Measurements from ENCODE around the gene AHR.

Gene AHR

GRCh38 chr7:17305387-17306171, 7.1 kb downstream of the AHR start:
- H3K4me3 ChIP-seq (ENCODE audit: extremely low read depth, insufficient read depth, low read length, poor library complexity, severe bottlenecking) = no peak overlapping the region
- WGBS, 2 experiments (ENCODE audit: insufficient coverage in 2 of 2) = 91 to 100% methylated on average over 4 of the region's 6 CpGs

GRCh38 chr7:17307000-17307399, 8.5 kb downstream of the AHR start:
- Histone ChIP-seq H3K36me3 (ENCODE audit: control insufficient read depth, insufficient read depth, low read length) (peaks cover 20% of the 10 kb centered on the region), H3K27ac (ENCODE audit: low read depth, low read length, severe bottlenecking) (no peak overlapping the region), H3K4me1 (ENCODE audit: control insufficient read depth, insufficient read depth, low read length, poor library complexity, severe bottlenecking) (peaks cover 5% of the 10 kb centered on the region), H3K9me3 (ENCODE audit: control insufficient read depth, low read length) (no peaks in the 10 kb centered on the region), H3K4me3 (ENCODE audit: extremely low read depth, insufficient read depth, low read length, poor library complexity, severe bottlenecking) (no peak overlapping the region)
- WGBS, 2 experiments (ENCODE audit: insufficient coverage in 2 of 2) = no CpG with 5 or more reads among the region's 1 CpG

More at GRCh38 chr7:17305387-17306171, 7.1 kb downstream of the AHR start:
- Histone ChIP-seq H3K36me3 (ENCODE audit: control insufficient read depth, insufficient read depth, low read length) (peaks cover 6% of the 10 kb centered on the region), H3K9me3 (ENCODE audit: control insufficient read depth, low read length) (no peaks in the 10 kb centered on the region), H3K4me1 (ENCODE audit: control insufficient read depth, insufficient read depth, low read length, poor library complexity, severe bottlenecking) (peaks cover 5% of the 10 kb centered on the region), H3K27ac (ENCODE audit: low read depth, low read length, severe bottlenecking) (no peak overlapping the region)

GRCh38 chr7:17307558-17307957, 9.1 kb downstream of the AHR start:
- H3K9me3 ChIP-seq (ENCODE audit: control insufficient read depth, low read length) = no peaks in the 10 kb centered on the region
- no peak overlapping the region for H3K4me3 ChIP-seq (ENCODE audit: extremely low read depth, insufficient read depth, low read length, poor library complexity, severe bottlenecking)
- 88 to 94% methylated on average over 5 of the region's 5 CpGs for WGBS, 2 experiments (ENCODE audit: insufficient coverage in 2 of 2)
- peaks cover 5% of the 10 kb centered on the region for H3K4me1 ChIP-seq (ENCODE audit: control insufficient read depth, insufficient read depth, low read length, poor library complexity, severe bottlenecking)
- peaks cover 20% of the 10 kb centered on the region for H3K36me3 ChIP-seq (ENCODE audit: control insufficient read depth, insufficient read depth, low read length)
- H3K27ac ChIP-seq (ENCODE audit: low read depth, low read length, severe bottlenecking) = no peak overlapping the region

- Histone ChIP-seq H3K36me3 (ENCODE audit: control insufficient read depth, insufficient read depth, low read length) (peaks cover 20% of the 10 kb centered on the region), H3K4me1 (ENCODE audit: control insufficient read depth, insufficient read depth, low read length, poor library complexity, severe bottlenecking) (peaks cover 11% of the 10 kb centered on the region), H3K27ac (ENCODE audit: low read depth, low read length, severe bottlenecking) (no peak overlapping the region), H3K9me3 (ENCODE audit: control insufficient read depth, low read length) (no peaks in the 10 kb centered on the region), H3K4me3 (ENCODE audit: extremely low read depth, insufficient read depth, low read length, poor library complexity, severe bottlenecking) (no peak overlapping the region)
- WGBS, 2 experiments (ENCODE audit: insufficient coverage in 2 of 2) = 100% methylated on average over 1 of the region's 2 CpGs; no CpG with 5 or more reads in 1 of the 2 experiments
These were observed 9.7 kb downstream of the AHR start for GRCh38 chr7:17307969-17308648.

- Histone ChIP-seq H3K9me3 (ENCODE audit: control insufficient read depth, low read length) (no peaks in the 10 kb centered on the region), H3K4me3 (ENCODE audit: extremely low read depth, insufficient read depth, low read length, poor library complexity, severe bottlenecking) (no peak overlapping the region), H3K27ac (ENCODE audit: low read depth, low read length, severe bottlenecking) (no peak overlapping the region), H3K36me3 (ENCODE audit: control insufficient read depth, insufficient read depth, low read length) (peaks cover 21% of the 10 kb centered on the region), H3K4me1 (ENCODE audit: control insufficient read depth, insufficient read depth, low read length, poor library complexity, severe bottlenecking) (peaks cover 8% of the 10 kb centered on the region)
- 93% methylated on average over 2 of the region's 4 CpGs; no CpG with 5 or more reads in 1 of the 2 experiments for WGBS, 2 experiments (ENCODE audit: insufficient coverage in 2 of 2)
These were observed 12.7 kb downstream of the AHR start for GRCh38 chr7:17311194-17311593.

- H3K4me1 ChIP-seq (ENCODE audit: control insufficient read depth, insufficient read depth, low read length, poor library complexity, severe bottlenecking) = peaks cover 8% of the 10 kb centered on the region
- H3K4me3 ChIP-seq (ENCODE audit: extremely low read depth, insufficient read depth, low read length, poor library complexity, severe bottlenecking) = no peak overlapping the region
- no peaks in the 10 kb centered on the region for H3K9me3 ChIP-seq (ENCODE audit: control insufficient read depth, low read length)
- no CpG with 5 or more reads among the region's 3 CpGs for WGBS, 2 experiments (ENCODE audit: insufficient coverage in 2 of 2)
- H3K27ac ChIP-seq (ENCODE audit: low read depth, low read length, severe bottlenecking) = no peak overlapping the region
- H3K36me3 ChIP-seq (ENCODE audit: control insufficient read depth, insufficient read depth, low read length) = peaks cover 27% of the 10 kb centered on the region
These were observed 13.5 kb downstream of the AHR start for GRCh38 chr7:17311952-17312351.

GRCh38 chr7:17312641-17313040, 14.2 kb downstream of the AHR start:
- 40 to 50% methylated on average over 2 of the region's 2 CpGs for WGBS, 2 experiments (ENCODE audit: insufficient coverage in 2 of 2)
- H3K27ac ChIP-seq (ENCODE audit: low read depth, low read length, severe bottlenecking) = no peak overlapping the region

GRCh38 chr7:17313194-17313593, 14.7 kb downstream of the AHR start:
- no peaks in the 10 kb centered on the region for H3K9me3 ChIP-seq (ENCODE audit: control insufficient read depth, low read length)
- 50 to 60% methylated on average over 1 of the region's 5 CpGs for WGBS, 2 experiments (ENCODE audit: insufficient coverage in 2 of 2)
- H3K27ac ChIP-seq (ENCODE audit: low read depth, low read length, severe bottlenecking) = no peak overlapping the region
- H3K4me3 ChIP-seq (ENCODE audit: extremely low read depth, insufficient read depth, low read length, poor library complexity, severe bottlenecking) = no peak overlapping the region
- peaks cover 27% of the 10 kb centered on the region for H3K36me3 ChIP-seq (ENCODE audit: control insufficient read depth, insufficient read depth, low read length)
- H3K4me1 ChIP-seq (ENCODE audit: control insufficient read depth, insufficient read depth, low read length, poor library complexity, severe bottlenecking) = peaks cover 8% of the 10 kb centered on the region

More at GRCh38 chr7:17312641-17313040, 14.2 kb downstream of the AHR start:
- Histone ChIP-seq H3K9me3 (ENCODE audit: control insufficient read depth, low read length) (no peaks in the 10 kb centered on the region), H3K4me3 (ENCODE audit: extremely low read depth, insufficient read depth, low read length, poor library complexity, severe bottlenecking) (no peak overlapping the region), H3K4me1 (ENCODE audit: control insufficient read depth, insufficient read depth, low read length, poor library complexity, severe bottlenecking) (peaks cover 8% of the 10 kb centered on the region), H3K36me3 (ENCODE audit: control insufficient read depth, insufficient read depth, low read length) (peaks cover 27% of the 10 kb centered on the region)

GRCh38 chr7:17315974-17316373, 17.5 kb downstream of the AHR start:
- Histone ChIP-seq H3K27ac (ENCODE audit: low read depth, low read length, severe bottlenecking) (no peak overlapping the region), H3K9me3 (ENCODE audit: control insufficient read depth, low read length) (no peaks in the 10 kb centered on the region)

GRCh38 chr7:17318146-17318545, 19.7 kb downstream of the AHR start:
- H3K9me3 ChIP-seq (ENCODE audit: control insufficient read depth, low read length) = no peaks in the 10 kb centered on the region
- no peak overlapping the region for H3K27ac ChIP-seq (ENCODE audit: low read depth, low read length, severe bottlenecking)
- no peak overlapping the region for H3K4me3 ChIP-seq (ENCODE audit: extremely low read depth, insufficient read depth, low read length, poor library complexity, severe bottlenecking)
- peaks cover 8% of the 10 kb centered on the region for H3K4me1 ChIP-seq (ENCODE audit: control insufficient read depth, insufficient read depth, low read length, poor library complexity, severe bottlenecking)
- WGBS, 2 experiments (ENCODE audit: insufficient coverage in 2 of 2) = 100% methylated on average over 1 of the region's 3 CpGs
- H3K36me3 ChIP-seq (ENCODE audit: control insufficient read depth, insufficient read depth, low read length) = peaks cover 11% of the 10 kb centered on the region

More at GRCh38 chr7:17315974-17316373, 17.5 kb downstream of the AHR start:
- Histone ChIP-seq H3K4me3 (ENCODE audit: extremely low read depth, insufficient read depth, low read length, poor library complexity, severe bottlenecking) (no peak overlapping the region), H3K4me1 (ENCODE audit: control insufficient read depth, insufficient read depth, low read length, poor library complexity, severe bottlenecking) (peaks cover 14% of the 10 kb centered on the region), H3K36me3 (ENCODE audit: control insufficient read depth, insufficient read depth, low read length) (peaks cover 16% of the 10 kb centered on the region)
